Upper lobe of left lung (tissue), 4 donors: ENCODE results near the gene TFR2.

Experiments used
- POLR2A ChIP-seq, 4 donors: fragments of 450-650 bp; IDR thresholded peaks; one replicate each; pipeline ENCODE4 v1.5.1; 2016 to 2017; ENCODE audit warnings: antibody characterized with exemption in 4 of 4, mild to moderate bottlenecking in 2 of 4
- TF ChIP-seq, protein P1 (sequence below), 6 experiments: fragments of 450-650 bp in 4 of 6; fragments of 200-600 bp in 2 of 6; sonication (generic) in 2 of 6; IDR thresholded peaks; one replicate each; pipeline ENCODE4 v1.5.1; 2016 to 2019; ENCODE audit warnings: antibody characterized with exemption in 6 of 6

DNA sequence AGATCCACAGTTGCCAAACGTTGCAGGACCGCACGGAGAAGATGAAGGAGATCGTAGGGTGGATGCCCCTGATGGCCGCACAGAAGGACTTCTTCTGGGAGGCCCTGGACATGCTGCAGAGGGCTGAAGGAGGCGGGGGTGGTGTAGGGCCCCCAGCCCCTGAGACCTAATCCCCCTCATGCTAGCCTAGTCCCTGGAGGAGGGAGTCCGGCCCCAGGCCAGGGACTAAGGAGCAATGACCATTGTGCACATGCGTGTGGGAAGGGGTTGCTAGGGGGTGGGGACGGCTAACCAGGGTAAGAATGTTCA, 40.7 kb downstream of the TFR2 start:
- no peak for TF ChIP-seq POLR2A (IDR thresholded peaks at IDR 0.05)
- TF ChIP-seq, protein P1, sequence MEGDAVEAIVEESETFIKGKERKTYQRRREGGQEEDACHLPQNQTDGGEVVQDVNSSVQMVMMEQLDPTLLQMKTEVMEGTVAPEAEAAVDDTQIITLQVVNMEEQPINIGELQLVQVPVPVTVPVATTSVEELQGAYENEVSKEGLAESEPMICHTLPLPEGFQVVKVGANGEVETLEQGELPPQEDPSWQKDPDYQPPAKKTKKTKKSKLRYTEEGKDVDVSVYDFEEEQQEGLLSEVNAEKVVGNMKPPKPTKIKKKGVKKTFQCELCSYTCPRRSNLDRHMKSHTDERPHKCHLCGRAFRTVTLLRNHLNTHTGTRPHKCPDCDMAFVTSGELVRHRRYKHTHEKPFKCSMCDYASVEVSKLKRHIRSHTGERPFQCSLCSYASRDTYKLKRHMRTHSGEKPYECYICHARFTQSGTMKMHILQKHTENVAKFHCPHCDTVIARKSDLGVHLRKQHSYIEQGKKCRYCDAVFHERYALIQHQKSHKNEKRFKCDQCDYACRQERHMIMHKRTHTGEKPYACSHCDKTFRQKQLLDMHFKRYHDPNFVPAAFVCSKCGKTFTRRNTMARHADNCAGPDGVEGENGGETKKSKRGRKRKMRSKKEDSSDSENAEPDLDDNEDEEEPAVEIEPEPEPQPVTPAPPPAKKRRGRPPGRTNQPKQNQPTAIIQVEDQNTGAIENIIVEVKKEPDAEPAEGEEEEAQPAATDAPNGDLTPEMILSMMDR (IDR thresholded peaks at IDR 0.05) = no peak
